Measurements from ENCODE around the gene EXO5. TPM values are rescaled to one million over a fixed set of nuclear protein-coding genes. Genes with fewer than 3 reads are reported as not detected.

EXO5 gene
- total and polyA plus RNA-seq, 12 donors: 2.3 to 5.3 (median 3.4) TPM

- TF ChIP-seq CTCF (IDR thresholded peaks at IDR 0.05): no peak
- intact Hi-C loops (cut with DNase I): no loop called here
Measured at GRCh38 chr1:40534589-40534988, 26.0 kb downstream of the EXO5 start.

GRCh38 chr1:40535732-40536131, 27.2 kb downstream of the EXO5 start:
- H3K9me3 ChIP-seq: peaks cover 0 to 14% (median 0%) of the 10 kb centered on the region in 11 donors
- TF ChIP-seq CTCF (IDR thresholded peaks at IDR 0.05): no peak
- intact Hi-C loops (cut with DNase I): no loop called here
- H3K4me1 ChIP-seq: peaks cover 0 to 19% (median 15%) of the 10 kb centered on the region in 9 donors
- WGBS, 2 donors: 92 to 94% methylated on average over 2 of the region's 2 CpGs
- H3K36me3 ChIP-seq: peaks cover 0 to 56% (median 8%) of the 10 kb centered on the region in 9 donors
- no peak overlapping the region for H3K27ac ChIP-seq
- DNase-seq: no peak
- no peak overlapping the region for H3K4me3 ChIP-seq
- no peak for ATAC-seq
- no peaks in the 10 kb centered on the region for H3K27me3 ChIP-seq

More at GRCh38 chr1:40534589-40534988, 26.0 kb downstream of the EXO5 start:
- ATAC-seq: no peak
- no peak for DNase-seq
- Histone ChIP-seq H3K4me1 (peaks cover 0 to 23% (median 17%) of the 10 kb centered on the region in 9 donors), H3K9me3 (peaks cover 0 to 14% (median 0%) of the 10 kb centered on the region in 11 donors), H3K27me3 (no peaks in the 10 kb centered on the region), H3K4me3 (no peak overlapping the region), H3K27ac (no peak overlapping the region), H3K36me3 (peaks cover 0 to 45% (median 7%) of the 10 kb centered on the region in 9 donors)

GRCh38 chr1:40539338-40539737, 30.8 kb downstream of the EXO5 start:
- no peaks in the 10 kb centered on the region for H3K4me1 ChIP-seq
- no peak overlapping the region for H3K27ac ChIP-seq
- no peak for TF ChIP-seq CTCF (IDR thresholded peaks at IDR 0.05)
- no peak for DNase-seq
- H3K9me3 ChIP-seq: peaks cover 0 to 14% (median 0%) of the 10 kb centered on the region in 11 donors
- no peak overlapping the region for H3K4me3 ChIP-seq
- no peak for ATAC-seq
- H3K36me3 ChIP-seq: peaks cover 0 to 92% (median 40%) of the 10 kb centered on the region in 9 donors
- H3K27me3 ChIP-seq: no peaks in the 10 kb centered on the region
- intact Hi-C loops (cut with DNase I): no loop called here
- WGBS, 2 donors: 85 to 88% methylated on average over 7 of the region's 7 CpGs

GRCh38 chr1:40546957-40547356, 38.4 kb downstream of the EXO5 start:
- Histone ChIP-seq H3K27ac (no peak overlapping the region), H3K9me3 (peaks cover 0 to 43% (median 16%) of the 10 kb centered on the region in 11 donors), H3K4me1 (no peaks in the 10 kb centered on the region), H3K4me3 (no peak overlapping the region), H3K27me3 (no peaks in the 10 kb centered on the region), H3K36me3 (peaks cover 0 to 68% (median 57%) of the 10 kb centered on the region in 9 donors)
- no peak for TF ChIP-seq CTCF (IDR thresholded peaks at IDR 0.05)
- intact Hi-C loops (cut with DNase I): no loop called here
- 96 to 99% methylated on average over 4 of the region's 4 CpGs for WGBS, 2 donors
- ATAC-seq (no peak), DNase-seq (no peak)

All from heart right ventricle (tissue), 16 donors.